ENCODE measurements around the gene HMGN4. TPM values are rescaled to one million over a fixed set of nuclear protein-coding genes. Genes with fewer than 3 reads are reported as not detected.

HMGN4 gene
- total and polyA plus RNA-seq, 9 of the 15 experiments (the other 6 are each of a cell fraction or from before 2014, with no cell fraction given) = 35.4 to 134 (median 94.1) TPM

DNA sequence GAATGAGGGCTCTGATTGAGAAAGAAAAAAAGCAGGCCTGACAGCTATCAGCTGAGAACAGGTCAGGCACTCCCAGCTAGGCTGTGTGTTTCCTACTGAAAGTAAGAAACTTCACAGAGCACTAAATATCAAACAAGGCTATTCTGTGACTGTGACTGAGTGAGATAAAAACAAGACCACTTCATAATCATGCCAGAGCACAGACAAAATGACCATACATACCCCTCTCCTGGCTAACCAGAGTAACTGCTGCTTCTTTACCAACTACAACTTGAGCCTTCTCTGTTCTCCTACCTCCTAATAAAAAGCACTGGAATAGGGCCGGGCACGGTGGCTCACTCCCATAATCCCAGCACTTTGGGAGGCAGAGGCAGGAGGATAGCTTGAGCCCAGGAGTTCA, 44.9 kb upstream of the HMGN4 start (continued):
- no peak for TF ChIP-seq PCBP1 (IDR thresholded peaks at IDR 0.05; ENCODE audit: low read depth, low read length, poor library complexity, severe bottlenecking)
- TF ChIP-seq NR1H2 (CRISPR knock-in tag; IDR thresholded peaks at IDR 0.05) = no peak
- TF ChIP-seq TBP (optimal IDR thresholded peaks at IDR 0.05; ENCODE audit: low read depth, low read length) = peak; percentile 19
- no peak for TF ChIP-seq RBM14 (IDR thresholded peaks at IDR 0.05; ENCODE audit: borderline replicate concordance, insufficient read depth, low read depth, low read length)
- peak; percentile 79 for TF ChIP-seq SMC3 (conservative IDR thresholded peaks at IDR 0.05; ENCODE audit: insufficient read depth, low read depth, low read length)
- TF ChIP-seq, protein P1, sequence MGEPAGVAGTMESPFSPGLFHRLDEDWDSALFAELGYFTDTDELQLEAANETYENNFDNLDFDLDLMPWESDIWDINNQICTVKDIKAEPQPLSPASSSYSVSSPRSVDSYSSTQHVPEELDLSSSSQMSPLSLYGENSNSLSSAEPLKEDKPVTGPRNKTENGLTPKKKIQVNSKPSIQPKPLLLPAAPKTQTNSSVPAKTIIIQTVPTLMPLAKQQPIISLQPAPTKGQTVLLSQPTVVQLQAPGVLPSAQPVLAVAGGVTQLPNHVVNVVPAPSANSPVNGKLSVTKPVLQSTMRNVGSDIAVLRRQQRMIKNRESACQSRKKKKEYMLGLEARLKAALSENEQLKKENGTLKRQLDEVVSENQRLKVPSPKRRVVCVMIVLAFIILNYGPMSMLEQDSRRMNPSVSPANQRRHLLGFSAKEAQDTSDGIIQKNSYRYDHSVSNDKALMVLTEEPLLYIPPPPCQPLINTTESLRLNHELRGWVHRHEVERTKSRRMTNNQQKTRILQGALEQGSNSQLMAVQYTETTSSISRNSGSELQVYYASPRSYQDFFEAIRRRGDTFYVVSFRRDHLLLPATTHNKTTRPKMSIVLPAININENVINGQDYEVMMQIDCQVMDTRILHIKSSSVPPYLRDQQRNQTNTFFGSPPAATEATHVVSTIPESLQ (CRISPR knock-in tag; IDR thresholded peaks at IDR 0.05) = no peak
- no peak for TF ChIP-seq PHF21A (IDR thresholded peaks at IDR 0.05; ENCODE audit: borderline replicate concordance, low read depth)
- TF ChIP-seq, protein P2, sequence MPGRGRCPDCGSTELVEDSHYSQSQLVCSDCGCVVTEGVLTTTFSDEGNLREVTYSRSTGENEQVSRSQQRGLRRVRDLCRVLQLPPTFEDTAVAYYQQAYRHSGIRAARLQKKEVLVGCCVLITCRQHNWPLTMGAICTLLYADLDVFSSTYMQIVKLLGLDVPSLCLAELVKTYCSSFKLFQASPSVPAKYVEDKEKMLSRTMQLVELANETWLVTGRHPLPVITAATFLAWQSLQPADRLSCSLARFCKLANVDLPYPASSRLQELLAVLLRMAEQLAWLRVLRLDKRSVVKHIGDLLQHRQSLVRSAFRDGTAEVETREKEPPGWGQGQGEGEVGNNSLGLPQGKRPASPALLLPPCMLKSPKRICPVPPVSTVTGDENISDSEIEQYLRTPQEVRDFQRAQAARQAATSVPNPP (IDR thresholded peaks at IDR 0.05; ENCODE audit: borderline replicate concordance, insufficient read depth, insufficient read length) = no peak
- TF ChIP-seq ZNF165 (CRISPR knock-in tag; IDR thresholded peaks at IDR 0.05; ENCODE audit: borderline replicate concordance) = no peak
- peak; percentile 38 to 43; a peak in 2 of 4 replicates for TF ChIP-seq FOXK2 (conservative IDR thresholded peaks at IDR 0.05 in 1 of 2, IDR thresholded peaks at IDR 0.05 in 1 of 2; ENCODE audit: low read depth in 2 of 2)
- TF ChIP-seq EP300 (IDR thresholded peaks at IDR 0.05; ENCODE audit: low read length) = peak; percentile 68
- TF ChIP-seq ZNF282 (CRISPR knock-in tag; IDR thresholded peaks at IDR 0.05) = no peak
- TF ChIP-seq ZNF263 (CRISPR knock-in tag; IDR thresholded peaks at IDR 0.05; ENCODE audit: borderline replicate concordance) = peak; percentile 71; the same call in 1 of the 2 replicates
- TF ChIP-seq EWSR1 (IDR thresholded peaks at IDR 0.05; ENCODE audit: borderline replicate concordance, low read depth, partially characterized antibody) = no peak
- TF ChIP-seq ZNF384 (IDR thresholded peaks at IDR 0.05; ENCODE audit: low read depth, low read length) = peak; percentile 64; the same call in 1 of the 2 replicates
- TF ChIP-seq KAT2B (IDR thresholded peaks at IDR 0.05; ENCODE audit: low read depth, low read length) = no peak
- TF ChIP-seq ZBTB17 (CRISPR knock-in tag; IDR thresholded peaks at IDR 0.05) = no peak
- TF ChIP-seq MAZ (CRISPR knock-in tag; conservative IDR thresholded peaks at IDR 0.05 in 1 of 2, IDR thresholded peaks at IDR 0.05 in 1 of 2) = peak in 1 of 2 experiments; percentile 55; a peak in 1 of 4 replicates
- no peak for TF ChIP-seq ZNF436 (CRISPR knock-in tag; IDR thresholded peaks at IDR 0.05)
- no peak for TF ChIP-seq PML (IDR thresholded peaks at IDR 0.05; ENCODE audit: low read length)
- TF ChIP-seq NUFIP1 (IDR thresholded peaks at IDR 0.05; ENCODE audit: partially characterized antibody) = no peak
- TF ChIP-seq, protein P3, sequence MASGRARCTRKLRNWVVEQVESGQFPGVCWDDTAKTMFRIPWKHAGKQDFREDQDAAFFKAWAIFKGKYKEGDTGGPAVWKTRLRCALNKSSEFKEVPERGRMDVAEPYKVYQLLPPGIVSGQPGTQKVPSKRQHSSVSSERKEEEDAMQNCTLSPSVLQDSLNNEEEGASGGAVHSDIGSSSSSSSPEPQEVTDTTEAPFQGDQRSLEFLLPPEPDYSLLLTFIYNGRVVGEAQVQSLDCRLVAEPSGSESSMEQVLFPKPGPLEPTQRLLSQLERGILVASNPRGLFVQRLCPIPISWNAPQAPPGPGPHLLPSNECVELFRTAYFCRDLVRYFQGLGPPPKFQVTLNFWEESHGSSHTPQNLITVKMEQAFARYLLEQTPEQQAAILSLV (tag; IDR thresholded peaks at IDR 0.05) = no peak
- TF ChIP-seq, protein P4, sequence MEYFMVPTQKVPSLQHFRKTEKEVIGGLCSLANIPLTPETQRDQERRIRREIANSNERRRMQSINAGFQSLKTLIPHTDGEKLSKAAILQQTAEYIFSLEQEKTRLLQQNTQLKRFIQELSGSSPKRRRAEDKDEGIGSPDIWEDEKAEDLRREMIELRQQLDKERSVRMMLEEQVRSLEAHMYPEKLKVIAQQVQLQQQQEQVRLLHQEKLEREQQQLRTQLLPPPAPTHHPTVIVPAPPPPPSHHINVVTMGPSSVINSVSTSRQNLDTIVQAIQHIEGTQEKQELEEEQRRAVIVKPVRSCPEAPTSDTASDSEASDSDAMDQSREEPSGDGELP (CRISPR knock-in tag; IDR thresholded peaks at IDR 0.05; ENCODE audit: borderline replicate concordance) = peak; percentile 62; the same call in 1 of the 2 replicates
- no peak for TF ChIP-seq STAT5B (CRISPR knock-in tag; IDR thresholded peaks at IDR 0.05)
- peak; percentile 55; the same call in 1 of the 2 replicates for TF ChIP-seq SMARCA4 (IDR thresholded peaks at IDR 0.05)
- TF ChIP-seq DIDO1 (tag; IDR thresholded peaks at IDR 0.05; ENCODE audit: low read depth) = no peak

Measured in K562 (cell line).